HT-29 (cell line): ENCODE results near the gene ARMH4. TPM values are rescaled to one million over a fixed set of nuclear protein-coding genes. Genes with fewer than 3 reads are reported as not detected.
"Not testable (repeated sequence)": the region's sequence is repeated elsewhere in the genome, so short reads cannot be mapped to it uniquely, and the experiment has no call there.

Experiments
- DNase-seq: peaks from one replicate; pipeline ENCODE4 v3.0.0-alpha.2; 2015; ENCODE audit warnings: low spot score
- total RNA-seq: library from RNA; depleted of rRNA; stranded (reverse); fragments of >200 nt; shearing (Covaris generic); gene quantifications from 2 replicates; pipeline ENCODE4 v1.2.3, GENCODE V29; 2014

The ARMH4 gene
- total RNA-seq, 1 experiment from 2014 or later = not detected

GRCh38 chr14:58146399-58146798 lies 5.6 kb downstream of the ARMH4 start:
- DNase-seq = no peak

GRCh38 chr14:58145936-58146335 lies 6.1 kb downstream of the ARMH4 start:
- DNase-seq = no peak

DNA sequence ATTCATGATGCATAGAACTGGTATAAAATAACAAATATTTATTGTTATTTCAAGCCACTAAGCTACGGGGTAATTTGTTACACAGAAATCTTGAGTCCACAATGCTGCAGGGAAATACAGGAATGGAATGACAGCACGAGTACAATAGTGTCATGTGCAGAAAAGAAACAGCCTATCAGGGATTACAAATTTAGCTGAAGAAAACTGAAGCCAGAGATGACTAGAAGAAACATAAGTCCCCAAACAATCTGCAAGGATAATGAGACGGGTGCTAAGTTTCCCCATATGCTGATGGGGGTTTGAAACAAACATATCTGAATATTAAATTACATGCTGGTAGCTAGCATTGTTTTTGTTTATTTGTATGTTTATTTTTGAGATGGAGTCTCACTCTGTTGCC lies 8.9 kb downstream of the ARMH4 start:
- no peak for DNase-seq

DNA sequence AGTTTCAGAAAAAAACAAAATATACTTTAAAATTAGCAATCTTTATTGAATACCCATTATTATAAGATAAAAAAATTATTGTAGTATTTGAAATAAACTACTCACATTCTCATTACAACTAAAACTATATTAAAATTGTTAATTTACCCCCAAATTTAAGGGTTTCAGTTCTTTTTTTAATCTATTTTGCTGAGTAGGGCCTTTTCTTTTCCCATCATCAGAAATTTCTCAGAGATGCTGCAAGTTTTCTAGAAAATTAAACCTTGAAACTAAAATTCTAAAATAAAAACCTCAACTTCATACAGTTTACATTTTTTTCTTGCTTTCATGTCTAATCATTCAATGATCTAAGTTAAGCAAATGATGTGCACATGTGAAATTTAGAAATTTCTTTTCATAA lies 10.1 kb downstream of the ARMH4 start:
- no peak for DNase-seq

DNA sequence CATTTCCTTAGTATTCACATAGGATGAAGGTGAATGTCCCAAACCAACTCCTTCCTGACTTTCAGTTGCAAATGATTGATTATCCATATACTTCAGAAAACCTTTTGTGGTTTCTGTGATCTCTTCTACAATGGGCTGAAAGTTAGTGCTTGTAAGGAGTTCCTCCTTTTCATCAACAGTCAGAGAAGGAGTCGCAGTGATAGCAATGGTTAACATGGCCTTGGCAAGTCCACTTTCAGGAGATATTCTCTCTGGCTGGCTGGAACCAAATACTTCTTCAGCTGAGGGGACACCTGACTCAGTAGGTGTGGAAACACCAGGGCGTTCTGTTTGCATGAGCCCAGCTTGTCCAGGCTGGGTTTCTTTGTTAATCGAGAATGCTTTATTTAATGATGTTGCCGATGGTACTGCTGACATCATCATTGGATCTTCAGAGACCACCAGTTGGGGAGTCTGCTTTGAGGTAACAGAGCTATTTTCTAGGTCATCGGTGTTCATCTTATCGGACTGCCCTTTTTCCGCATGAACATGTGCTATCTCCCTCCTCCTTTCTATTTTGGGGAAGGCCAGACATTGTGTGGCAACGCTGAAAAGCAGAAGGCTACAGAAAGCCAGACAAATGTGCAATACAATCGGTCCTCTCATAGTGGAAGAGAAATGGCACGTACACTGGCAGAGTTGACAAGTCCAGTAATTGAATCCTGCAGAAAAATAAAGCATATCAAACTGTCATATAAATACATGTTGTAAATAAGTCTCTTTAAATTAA lies 13.1 kb downstream of the ARMH4 start:
- DNase-seq = no peak

- no peak for DNase-seq
Measured at GRCh38 chr14:58138031-58138713, 13.8 kb downstream of the ARMH4 start.

- no peak for DNase-seq
Measured at GRCh38 chr14:58133739-58134138, 18.3 kb downstream of the ARMH4 start.

DNA sequence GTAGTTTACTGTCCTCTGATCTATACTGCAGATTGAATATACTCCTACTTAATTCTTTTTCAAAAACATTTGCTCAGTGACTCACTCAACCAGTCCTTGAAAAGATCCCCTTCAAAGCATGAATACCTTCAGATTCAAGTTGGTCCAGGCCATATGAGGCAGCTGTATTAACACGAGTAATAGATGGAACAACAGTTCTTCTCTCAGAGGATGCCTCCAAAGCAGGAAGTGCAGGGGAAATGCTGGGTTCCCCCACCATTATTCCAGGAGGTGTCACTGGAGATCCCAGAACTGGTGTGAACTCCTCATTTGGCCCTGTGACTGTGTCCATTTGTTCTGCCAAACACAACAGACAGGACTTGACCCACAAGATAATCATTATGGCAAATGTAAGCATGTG lies 20.6 kb downstream of the ARMH4 start:
- DNase-seq = no peak

- DNase-seq = no peak
Measured at GRCh38 chr14:58130116-58130782, 21.8 kb downstream of the ARMH4 start.

DNA sequence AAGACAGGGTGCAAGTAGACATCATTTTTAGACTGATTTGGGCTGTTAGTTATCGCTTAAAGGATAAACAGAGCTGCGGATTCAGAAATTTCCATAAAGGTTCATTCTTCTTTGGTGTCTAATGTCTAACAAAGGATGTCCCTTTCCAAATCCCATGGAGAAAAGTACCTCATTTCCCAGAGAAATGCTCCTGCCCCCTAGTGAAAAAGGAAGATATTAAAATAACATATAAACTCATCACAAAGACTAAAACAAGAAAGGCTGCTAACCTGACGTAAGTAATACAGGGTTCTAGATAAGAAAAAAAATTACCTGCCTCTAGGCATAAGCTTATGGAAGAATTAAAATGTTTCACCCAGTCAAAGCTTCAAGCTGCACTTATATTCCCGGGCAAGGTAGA lies 22.8 kb downstream of the ARMH4 start:
- DNase-seq = no peak

DNA sequence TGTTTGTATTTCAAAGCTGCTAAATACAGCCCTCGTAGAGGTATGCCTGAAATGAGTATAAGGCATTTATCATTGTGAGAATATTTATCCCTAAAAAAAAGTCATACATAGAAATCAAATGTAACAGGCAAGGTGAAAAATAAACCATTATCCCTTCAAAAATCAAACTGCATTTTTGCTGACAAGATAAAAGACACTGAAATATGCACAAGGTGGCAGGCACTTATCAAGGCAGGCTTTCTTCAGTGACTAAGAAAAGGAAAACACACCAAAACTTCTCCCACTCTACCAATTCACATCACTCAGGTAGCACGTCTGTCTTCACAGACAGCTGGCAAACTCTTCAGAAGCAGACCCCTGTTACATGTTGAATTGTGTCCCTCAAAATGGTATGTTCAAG lies 23.6 kb downstream of the ARMH4 start:
- no peak for DNase-seq

GRCh38 chr14:58122546-58122945 lies 29.5 kb downstream of the ARMH4 start:
- DNase-seq = not testable (repeated sequence)

GRCh38 chr14:58121530-58122186 lies 30.4 kb downstream of the ARMH4 start:
- no peak for DNase-seq

DNA sequence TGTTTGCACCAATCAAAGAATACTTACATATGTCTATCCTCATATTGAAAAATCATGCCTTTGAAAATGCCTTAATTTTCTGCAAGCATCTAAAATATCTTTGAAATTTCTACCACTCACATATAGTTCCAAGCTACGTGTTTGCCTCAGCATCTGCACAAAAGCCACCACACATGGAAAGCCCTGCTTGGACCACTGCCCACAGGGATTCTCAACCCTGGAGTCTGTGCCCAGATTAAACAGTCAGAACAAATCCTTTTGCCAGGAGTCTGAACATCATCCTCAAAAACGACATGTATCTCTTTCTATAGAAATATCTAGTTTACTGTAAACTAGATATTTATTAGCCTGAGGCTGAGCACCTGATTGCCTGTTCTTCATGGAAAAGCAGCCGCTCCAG lies 32.6 kb downstream of the ARMH4 start:
- no peak for DNase-seq

GRCh38 chr14:58118097-58118815 lies 33.8 kb downstream of the ARMH4 start:
- DNase-seq = no peak

DNA sequence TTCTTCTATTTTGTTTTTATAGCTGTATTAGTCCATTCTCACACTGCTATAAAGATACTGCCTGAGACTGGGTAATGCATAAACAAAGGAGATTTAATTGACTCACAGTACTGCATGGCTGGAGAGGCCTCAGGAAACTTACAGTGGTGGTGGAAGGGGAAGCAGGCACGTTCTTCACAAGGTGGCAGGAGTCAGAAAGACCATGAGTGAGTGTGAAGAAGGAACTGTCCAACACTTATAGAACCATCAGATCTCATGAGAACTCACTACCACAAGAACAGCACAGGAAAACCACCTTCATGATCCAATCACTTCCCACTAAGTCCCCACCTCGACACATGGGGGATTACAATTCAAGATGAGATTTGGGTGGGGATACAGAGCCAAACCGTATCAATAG lies 42.3 kb downstream of the ARMH4 start:
- no peak for DNase-seq

DNA sequence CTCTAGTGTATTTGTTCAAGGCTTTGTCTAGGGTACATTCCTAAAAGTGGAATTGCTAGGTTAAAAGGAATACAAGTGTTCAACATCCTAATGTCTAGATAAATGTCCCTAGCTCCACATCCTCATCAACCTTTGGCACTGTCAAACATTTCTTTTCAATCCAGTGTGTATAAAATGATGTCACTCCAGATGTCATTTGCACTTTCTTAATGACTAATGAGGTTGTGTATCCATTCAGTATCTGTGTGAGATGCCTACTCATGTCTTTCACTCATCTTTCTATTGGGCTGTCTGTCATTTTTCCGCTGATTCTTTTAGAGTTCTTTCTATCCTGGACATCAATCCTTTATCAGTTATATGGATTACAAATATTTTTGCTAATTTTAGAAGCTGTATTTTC lies 43.3 kb downstream of the ARMH4 start:
- no peak for DNase-seq

- DNase-seq = peak; percentile 52
Measured at GRCh38 chr14:58107947-58108552, 44.0 kb downstream of the ARMH4 start.

DNA sequence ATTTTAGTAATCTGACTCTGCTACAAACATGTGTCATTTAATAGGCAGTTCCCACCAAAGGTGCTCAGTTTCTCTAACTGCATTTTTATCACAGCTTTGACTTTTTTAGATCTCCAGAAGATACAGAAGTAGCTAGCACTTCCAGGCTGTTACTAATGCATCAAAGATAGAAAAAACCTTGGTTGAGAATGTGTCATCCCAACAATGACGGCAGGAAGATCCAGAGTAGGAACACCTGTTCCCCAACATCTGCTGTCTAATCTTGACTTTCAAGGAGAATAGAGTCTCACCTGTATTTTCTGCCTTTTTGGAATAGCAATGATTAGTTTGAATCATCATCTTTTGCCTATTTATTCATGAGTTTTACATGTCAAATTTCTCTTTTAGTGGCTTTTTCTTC lies 45.0 kb downstream of the ARMH4 start:
- DNase-seq = no peak

DNA sequence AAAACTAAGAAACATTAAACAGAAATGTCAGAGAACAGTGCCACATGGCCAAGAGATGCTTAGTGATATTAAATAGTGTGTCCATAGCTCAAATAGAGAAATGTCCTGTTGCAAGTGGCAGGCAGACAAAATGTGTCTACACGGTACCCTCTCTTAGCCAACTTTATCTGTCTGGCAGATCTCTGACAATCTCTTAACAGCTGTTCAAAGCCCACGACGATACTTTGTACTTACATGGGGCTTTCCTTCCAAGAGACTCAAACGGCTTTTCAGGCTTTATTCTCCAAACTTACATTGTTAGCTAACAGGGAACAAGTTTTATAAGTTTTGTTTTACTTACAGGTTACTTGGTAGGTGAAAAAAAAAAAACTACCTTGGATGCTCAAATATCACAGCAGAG lies 45.6 kb downstream of the ARMH4 start:
- DNase-seq = no peak

DNA sequence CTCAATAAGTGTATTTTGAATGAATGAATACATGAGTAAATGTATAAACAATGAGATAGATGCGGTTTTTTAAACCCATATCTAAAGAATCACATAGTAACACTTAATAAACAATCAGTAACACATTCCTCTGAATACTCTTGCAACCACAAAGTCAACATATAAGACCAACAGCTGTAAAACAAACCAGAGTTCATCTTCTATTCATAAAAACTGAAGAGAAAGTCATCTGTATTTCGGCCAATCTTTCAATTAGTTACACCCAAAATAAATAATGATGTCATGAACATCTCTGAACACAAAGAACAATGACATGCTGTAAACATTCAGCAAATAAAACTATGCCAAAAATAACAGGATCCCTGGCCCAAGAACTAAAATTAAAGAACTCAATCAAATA lies 47.2 kb downstream of the ARMH4 start:
- DNase-seq = no peak
